ENCODE data around the gene SEC23IP. TPM values are rescaled to one million over a fixed set of nuclear protein-coding genes. Genes with fewer than 3 reads are reported as not detected.

Gene SEC23IP
- polyA plus RNA-seq, 3 donors from 2014 or later: 41.2 to 57.3 (median 47.2) TPM

DNA sequence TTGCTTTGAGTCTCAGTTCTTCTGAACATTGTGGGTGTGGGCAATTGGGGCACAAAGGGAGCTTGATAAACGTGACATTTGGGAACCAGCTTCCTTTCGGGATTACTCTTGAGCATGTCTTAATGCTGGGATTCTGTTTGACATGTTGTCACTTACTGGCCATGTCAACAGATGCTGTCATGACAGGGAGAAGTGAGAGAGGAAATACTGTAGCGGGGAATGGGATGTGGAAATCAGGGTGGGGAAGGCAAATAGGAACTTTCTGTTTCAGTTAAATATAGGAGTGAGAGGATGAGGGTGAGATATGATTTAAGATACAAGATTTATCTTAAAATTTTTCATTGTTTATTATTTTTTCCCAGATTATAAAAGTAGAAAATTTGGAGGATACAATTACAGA is 83.9 kb downstream of the SEC23IP start:
- DNase-seq: no peak
- H3K27ac Mint-ChIP-seq: no peak overlapping the region
- no peaks in the 10 kb centered on the region for H3K4me1 Mint-ChIP-seq
- H3K36me3 Mint-ChIP-seq: no peaks in the 10 kb centered on the region
- H3K27me3 Mint-ChIP-seq (ENCODE audit: low read depth in 3 of 3): peaks cover 2 to 6% (median 4%) of the 10 kb centered on the region in 3 donors
- H3K4me3 Mint-ChIP-seq: no peak overlapping the region
- H3K9me3 Mint-ChIP-seq: peaks cover 0 to 2% (median 0%) of the 10 kb centered on the region in 6 donors

GRCh38 chr10:119980956-119981750 is 88.6 kb downstream of the SEC23IP start:
- DNase-seq: no peak

GRCh38 chr10:119981826-119982225 is 89.3 kb downstream of the SEC23IP start:
- Mint-ChIP-seq H3K27me3 (ENCODE audit: low read depth in 3 of 3) (peaks cover 2 to 7% (median 2%) of the 10 kb centered on the region in 3 donors), H3K4me3 (no peak overlapping the region), H3K27ac (no peak overlapping the region), H3K36me3 (no peaks in the 10 kb centered on the region), H3K9me3 (peaks cover 0 to 2% (median 0%) of the 10 kb centered on the region in 6 donors), H3K4me1 (no peaks in the 10 kb centered on the region)
- no peak for DNase-seq

More at GRCh38 chr10:119980956-119981750, 88.6 kb downstream of the SEC23IP start:
- Mint-ChIP-seq H3K9me3 (no peaks in the 10 kb centered on the region), H3K4me1 (no peaks in the 10 kb centered on the region), H3K4me3 (no peak overlapping the region), H3K27me3 (ENCODE audit: low read depth in 3 of 3) (peaks cover 2 to 4% (median 2%) of the 10 kb centered on the region in 3 donors), H3K27ac (no peak overlapping the region), H3K36me3 (no peaks in the 10 kb centered on the region)

- no peaks in the 10 kb centered on the region for H3K4me1 Mint-ChIP-seq
- H3K27me3 Mint-ChIP-seq (ENCODE audit: low read depth in 3 of 3): peaks cover 2 to 4% (median 3%) of the 10 kb centered on the region in 3 donors
- H3K9me3 Mint-ChIP-seq: peaks cover 0 to 2% (median 0%) of the 10 kb centered on the region in 6 donors
- no peak overlapping the region for H3K27ac Mint-ChIP-seq
- no peaks in the 10 kb centered on the region for H3K36me3 Mint-ChIP-seq
- no peak overlapping the region for H3K4me3 Mint-ChIP-seq
- no peak for DNase-seq
Measured at GRCh38 chr10:119988333-119988732, 95.8 kb downstream of the SEC23IP start.

GRCh38 chr10:119989966-119990365 is 97.4 kb downstream of the SEC23IP start:
- Mint-ChIP-seq H3K27me3 (ENCODE audit: low read depth in 3 of 3) (peaks cover 3 to 5% (median 4%) of the 10 kb centered on the region in 3 donors), H3K27ac (no peak overlapping the region), H3K36me3 (no peaks in the 10 kb centered on the region), H3K4me3 (no peak overlapping the region), H3K9me3 (peaks cover 0 to 2% (median 0%) of the 10 kb centered on the region in 6 donors), H3K4me1 (no peaks in the 10 kb centered on the region)
- no peak for DNase-seq

DNA sequence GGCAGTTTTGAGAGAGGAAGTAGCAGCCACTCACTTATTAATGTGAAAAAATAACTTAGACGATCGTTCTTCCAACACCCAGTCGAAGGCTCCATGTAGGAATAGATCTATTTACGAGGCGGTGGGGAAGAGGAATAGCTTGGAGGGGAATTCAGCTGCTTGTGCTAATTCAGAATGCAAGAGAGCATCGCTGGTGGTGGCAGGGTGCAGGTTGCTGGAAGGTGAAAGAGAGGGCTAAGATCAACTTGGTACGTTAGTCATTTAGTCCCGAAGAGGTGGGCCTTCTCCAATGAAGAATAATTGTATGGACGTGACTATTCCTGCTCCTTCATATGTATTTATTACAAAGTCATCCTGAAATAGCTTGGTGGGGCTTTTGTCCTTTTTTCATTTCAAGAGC is 98.5 kb downstream of the SEC23IP start:
- no peak overlapping the region for H3K4me3 Mint-ChIP-seq

DNA sequence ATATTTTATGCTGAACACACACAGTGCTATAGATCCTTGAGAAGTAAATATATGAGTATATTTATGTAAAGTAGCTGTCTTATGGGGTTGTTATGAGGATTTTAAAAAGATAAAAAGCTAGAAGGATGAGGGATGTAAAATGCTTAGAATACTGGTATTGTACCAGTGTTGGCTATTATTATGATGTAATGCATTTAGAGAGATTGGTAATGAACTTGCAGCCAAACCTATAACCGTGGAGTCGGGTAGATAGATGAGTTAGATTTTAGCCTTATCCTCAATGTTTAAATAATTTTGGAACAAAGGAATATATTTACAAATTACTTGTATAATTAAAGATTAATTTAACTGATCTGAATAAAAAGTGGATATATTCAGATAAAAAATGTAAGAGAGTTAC is 99.3 kb downstream of the SEC23IP start:
- Mint-ChIP-seq H3K4me1 (no peaks in the 10 kb centered on the region), H3K36me3 (no peaks in the 10 kb centered on the region), H3K27me3 (ENCODE audit: low read depth in 3 of 3) (peaks cover 2 to 8% (median 3%) of the 10 kb centered on the region in 3 donors), H3K4me3 (no peak overlapping the region), H3K27ac (no peak overlapping the region), H3K9me3 (peaks cover 4 to 16% (median 10%) of the 10 kb centered on the region in 6 donors)
- DNase-seq: no peak

More for the DNA sequence above, 98.5 kb downstream of the SEC23IP start:
- H3K27me3 Mint-ChIP-seq (ENCODE audit: low read depth in 3 of 3): peaks cover 3 to 8% (median 4%) of the 10 kb centered on the region in 3 donors
- H3K27ac Mint-ChIP-seq: no peak overlapping the region
- DNase-seq: no peak
- H3K4me1 Mint-ChIP-seq: no peaks in the 10 kb centered on the region
- H3K9me3 Mint-ChIP-seq: peaks cover 1 to 9% (median 7%) of the 10 kb centered on the region in 6 donors
- no peaks in the 10 kb centered on the region for H3K36me3 Mint-ChIP-seq

Other genes starting within 250 kb of the SEC23IP start
- gene BAG3, start 241.3 kb upstream of the SEC23IP start, polyA plus RNA-seq: 1 to 10 TPM in 2 of 3 donors, under 1 TPM in 1; 0.57 to 3.1 (median 2.2) TPM
- 1 to 10 TPM; 6.7 to 8.0 (median 6.8) TPM for gene INPP5F, start 166.7 kb upstream of the SEC23IP start, polyA plus RNA-seq
- gene MCMBP, start 19.9 kb upstream of the SEC23IP start, polyA plus RNA-seq: 10 to 100 TPM; 46.6 to 65.6 (median 52.4) TPM